GM21526 (cell line): Measurements from ENCODE around the gene NOTCH3.

ENCODE experiments used
- ATAC-seq: cut with Tn5 transposase; IDR thresholded peaks from one replicate; pipeline ENCODE4 v1.9.1; 2021; ENCODE audit warnings: moderate library complexity; ENCODE audit not compliant: unreplicated experiment, low FRiP score

The NOTCH3 gene

DNA sequence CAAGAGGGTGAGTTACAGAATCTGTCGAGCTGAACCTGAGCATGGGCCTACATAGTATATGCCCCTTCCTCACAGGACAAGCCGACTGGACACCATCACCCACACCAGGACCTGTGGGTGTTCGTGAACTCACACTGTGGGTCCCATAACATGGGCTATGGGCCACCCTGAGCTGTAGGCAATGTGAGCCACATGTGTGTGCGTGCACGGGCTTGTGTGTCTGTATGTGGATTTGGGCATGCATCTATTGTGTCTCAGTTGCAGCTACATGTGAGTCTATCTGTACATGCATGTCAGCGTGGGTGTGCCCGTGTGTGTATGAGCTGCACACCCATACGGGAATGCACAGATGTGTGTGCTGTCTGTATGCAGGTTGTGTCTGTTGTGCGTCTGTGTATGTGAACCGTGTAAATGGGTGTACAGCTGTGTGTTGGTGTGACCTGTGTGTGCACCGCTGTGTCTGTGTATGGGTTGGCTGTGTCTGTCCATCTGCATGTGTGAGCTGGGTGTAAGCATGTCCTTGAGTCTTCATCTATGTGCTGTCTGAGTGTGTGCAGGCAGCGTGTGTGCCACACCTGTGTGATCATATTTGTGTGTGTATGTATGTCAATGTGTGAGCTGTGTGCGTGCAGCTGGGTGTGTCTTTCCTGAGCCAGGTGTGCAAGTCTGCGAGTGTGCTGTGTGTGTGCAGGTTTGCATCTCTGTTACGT, 1.7 kb downstream of the NOTCH3 start:
- no peak for ATAC-seq

- no peak for ATAC-seq
Observed at GRCh38 chr19:15197942-15198341, 2.9 kb downstream of the NOTCH3 start.

- no peak for ATAC-seq
Observed at GRCh38 chr19:15197275-15197941, 3.4 kb downstream of the NOTCH3 start.

DNA sequence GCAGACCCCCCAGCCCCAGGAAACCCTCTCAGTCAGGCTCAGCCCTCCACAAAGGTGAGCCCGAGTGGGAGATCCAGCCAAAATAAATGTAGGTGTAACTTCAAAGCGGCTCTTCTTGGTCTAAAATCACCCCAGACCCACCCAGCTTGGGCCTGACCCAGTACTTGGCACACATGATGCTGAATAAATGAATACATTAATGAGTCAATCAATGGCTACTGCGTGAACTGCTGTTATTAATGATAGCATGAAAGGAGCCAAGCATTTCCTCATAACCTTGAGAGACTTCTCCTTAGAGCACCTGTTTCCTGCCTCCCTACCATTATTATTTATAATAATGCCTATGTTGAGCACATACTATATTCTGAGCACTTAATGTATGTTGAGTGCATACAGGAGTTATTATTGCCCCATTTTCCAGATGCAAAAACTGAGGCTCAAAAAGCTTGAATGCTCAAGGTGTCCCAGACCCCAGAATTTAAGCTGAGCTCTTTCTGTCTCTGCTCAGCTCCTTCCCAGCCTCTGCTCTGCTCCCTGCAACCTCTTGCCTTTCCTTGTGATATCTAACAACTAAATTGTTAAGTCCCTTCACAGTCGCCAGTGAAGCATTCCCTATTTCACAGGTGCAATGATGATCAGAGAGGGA, 4.3 kb downstream of the NOTCH3 start:
- no peak for ATAC-seq

GRCh38 chr19:15195371-15196334, 5.1 kb downstream of the NOTCH3 start:
- ATAC-seq: no peak

DNA sequence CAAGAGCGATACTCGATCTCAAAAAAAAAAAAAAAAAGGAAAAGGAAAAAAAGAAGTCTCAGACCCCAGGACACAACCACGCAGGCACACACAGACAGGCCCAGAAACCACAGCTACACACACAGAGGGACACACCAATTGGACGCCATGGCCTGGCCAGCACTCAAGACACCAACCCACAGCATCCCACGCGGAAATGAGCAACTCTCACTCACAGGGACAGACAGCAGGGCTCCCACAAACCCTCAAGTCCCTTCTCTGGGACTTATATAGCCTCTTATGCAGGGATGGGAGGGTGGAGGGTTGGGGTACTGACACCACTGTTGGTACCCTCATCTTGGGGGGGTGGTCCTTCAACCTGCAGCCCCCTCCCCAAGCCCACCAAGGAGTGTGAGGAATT, 5.9 kb downstream of the NOTCH3 start:
- no peak for ATAC-seq

DNA sequence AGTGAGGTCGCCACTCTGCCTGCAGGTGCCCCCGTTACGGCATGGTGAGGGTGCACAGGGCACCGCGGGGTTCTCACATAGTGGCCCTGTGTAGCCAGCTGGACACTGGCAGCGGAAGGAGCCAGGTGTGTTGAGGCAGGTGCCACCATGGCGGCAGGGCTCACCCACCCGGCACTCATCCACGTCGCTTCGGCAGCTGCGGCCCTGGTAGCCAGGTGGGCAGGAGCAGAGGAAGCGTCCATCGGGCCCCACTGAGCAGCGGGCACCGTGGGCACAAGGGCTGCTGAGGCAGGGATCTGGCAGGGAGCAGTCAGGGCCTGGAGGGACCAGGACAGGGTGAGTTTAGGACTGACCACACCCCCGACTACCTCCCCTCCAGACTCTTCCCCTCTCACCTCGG, 8.8 kb downstream of the NOTCH3 start:
- ATAC-seq: no peak

GRCh38 chr19:15191514-15191913, 9.3 kb downstream of the NOTCH3 start:
- no peak for ATAC-seq

GRCh38 chr19:15188851-15189250, 11.9 kb downstream of the NOTCH3 start:
- no peak for ATAC-seq

- no peak for ATAC-seq
Observed at GRCh38 chr19:15187026-15188007, 13.5 kb downstream of the NOTCH3 start.

GRCh38 chr19:15185188-15185587, 15.6 kb downstream of the NOTCH3 start:
- ATAC-seq: no peak

DNA sequence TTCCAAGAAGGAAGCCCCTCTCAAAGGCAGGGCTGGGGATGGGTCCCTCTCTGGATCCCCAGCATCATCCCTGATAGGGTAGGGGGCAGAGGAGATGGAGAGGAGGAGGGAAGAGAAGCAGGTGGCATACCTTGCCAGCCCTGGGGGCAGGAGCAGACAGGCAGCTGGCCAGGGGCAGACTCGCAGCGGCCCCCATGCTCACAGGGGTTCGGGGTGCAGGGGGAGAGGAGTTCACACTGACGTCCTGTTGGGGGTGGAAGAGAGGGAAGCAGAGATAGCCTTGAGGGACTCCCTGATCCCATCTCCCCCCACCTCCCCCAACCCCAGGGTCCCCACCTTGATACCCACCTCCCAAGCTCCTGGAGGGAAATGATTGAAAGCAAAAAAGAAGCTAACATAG, 16.0 kb downstream of the NOTCH3 start:
- ATAC-seq: no peak

GRCh38 chr19:15181394-15181793, 19.4 kb downstream of the NOTCH3 start:
- no peak for ATAC-seq

DNA sequence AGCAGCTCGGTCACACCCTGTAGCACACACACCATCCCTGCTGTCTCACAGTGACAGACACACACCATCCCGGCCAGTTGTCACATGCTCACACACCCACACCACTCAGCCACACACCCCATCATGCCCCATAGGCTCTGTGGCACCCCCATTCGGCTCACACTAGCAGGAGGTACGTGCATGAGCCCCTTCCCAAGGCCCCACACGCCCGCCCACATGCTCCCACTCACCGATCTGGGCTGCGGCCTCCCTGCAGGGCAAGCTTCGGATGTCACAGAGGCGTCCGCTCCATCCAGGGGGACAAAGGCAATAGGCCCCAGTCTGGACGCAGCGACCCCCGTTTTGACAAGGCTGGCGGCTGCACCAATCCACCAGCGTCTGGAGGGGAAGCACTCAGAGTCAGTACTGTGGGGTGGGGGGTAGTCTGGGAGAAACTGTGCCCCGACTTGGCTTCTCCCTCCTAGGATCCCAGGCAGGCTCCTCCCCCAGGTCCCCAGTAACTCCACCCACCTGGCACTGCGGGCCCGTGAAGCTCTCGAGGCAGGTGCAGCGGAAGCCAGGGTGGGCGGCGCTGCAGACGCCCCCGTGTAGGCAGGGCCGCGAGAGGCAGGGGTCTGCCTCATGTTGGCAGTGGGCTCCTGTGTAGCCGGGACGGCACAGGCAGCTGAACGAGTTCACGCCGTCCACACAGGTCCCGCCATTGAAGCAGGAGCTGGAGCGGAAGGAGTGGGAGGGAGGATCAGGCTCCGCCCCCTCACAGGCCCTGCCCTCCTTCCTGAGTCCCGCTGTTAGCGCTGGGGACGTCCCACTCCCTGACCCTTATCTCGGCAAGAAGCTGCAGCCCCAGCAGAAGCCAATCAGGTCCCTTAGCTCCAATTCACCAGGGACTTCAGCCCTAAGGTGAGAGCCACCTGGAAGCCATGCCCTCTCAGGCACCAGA, 20.1 kb downstream of the NOTCH3 start:
- no peak for ATAC-seq

- ATAC-seq: no peak
Observed at GRCh38 chr19:15178629-15179308, 22.0 kb downstream of the NOTCH3 start.

GRCh38 chr19:15177269-15178116, 23.3 kb downstream of the NOTCH3 start:
- no peak for ATAC-seq

DNA sequence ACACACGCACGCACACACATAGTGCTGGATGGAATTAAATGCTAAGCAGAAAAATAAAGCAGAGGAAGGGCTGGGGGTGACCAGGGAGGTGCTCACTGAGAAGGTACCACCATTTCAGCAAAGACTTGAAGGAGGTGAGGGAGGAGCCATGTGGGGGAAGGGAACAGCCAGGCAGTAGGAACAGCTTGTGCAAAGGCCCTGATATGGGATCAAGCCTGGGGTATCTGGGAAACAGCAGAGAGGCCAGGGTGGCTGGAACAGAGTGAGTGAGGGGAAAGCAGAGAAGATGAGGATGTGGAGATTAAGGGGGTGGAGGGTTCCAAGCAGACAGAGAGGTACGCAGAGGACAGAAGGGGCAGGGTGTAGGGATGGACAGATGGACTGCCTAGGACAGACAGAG, 25.2 kb downstream of the NOTCH3 start:
- ATAC-seq: no peak
